Neural progenitor cell (in vitro differentiated cells): ENCODE results near the gene RLF. TPM values are rescaled to one million over a fixed set of nuclear protein-coding genes. Genes with fewer than 3 reads are reported as not detected.

Experiments used
- DNase-seq: peaks from one replicate; pipeline ENCODE4 v3.0.0-alpha.2; 2016; ENCODE audit warnings: low spot score
- H2AFZ ChIP-seq: fragments of 200-600 bp; sonication (generic); replicated peaks from 2 replicates; pipeline ENCODE4 v1.6.1; 2016; ENCODE audit warnings: antibody characterized with exemption
- H3F3A ChIP-seq: fragments of 200-600 bp; sonication (generic); 2 replicates; pipeline ENCODE4 v1.6.1; 2016; ENCODE audit warnings: antibody characterized with exemption, low read depth
- H3K27ac ChIP-seq: fragments of 200-600 bp; sonication (generic); 2 replicates; pipeline ENCODE4 v1.5.1; 2016; ENCODE audit warnings: mild to moderate bottlenecking
- H3K27me3 ChIP-seq: fragments of 200-600 bp; sonication (generic); 2 replicates; pipeline ENCODE4 v1.6.1; 2016; ENCODE audit warnings: mild to moderate bottlenecking, moderate library complexity
- H3K36me3 ChIP-seq: fragments of 200-600 bp; sonication (generic); 2 replicates; pipeline ENCODE4 v1.5.1; 2016
- H3K4me1 ChIP-seq: fragments of 200-600 bp; sonication (generic); 2 replicates; pipeline ENCODE4 v1.6.1; 2016; ENCODE audit warnings: mixed run types
- H3K4me2 ChIP-seq: fragments of 200-600 bp; sonication (generic); 2 replicates; pipeline ENCODE4 v1.6.1; 2016
- H3K4me3 ChIP-seq: fragments of 200-600 bp; sonication (generic); 2 replicates; pipeline ENCODE4 v1.5.1; 2016
- H3K79me2 ChIP-seq: fragments of 200-600 bp; sonication (generic); 2 replicates; pipeline ENCODE4 v1.6.1; 2016; ENCODE audit warnings: low read depth
- H3K9ac ChIP-seq: fragments of 200-600 bp; sonication (generic); 2 replicates; pipeline ENCODE4 v1.6.1; 2016
- H3K9me3 ChIP-seq: fragments of 200-600 bp; sonication (generic); 2 replicates; pipeline ENCODE4 v1.5.1; 2016; ENCODE audit warnings: low read depth
- H4K20me1 ChIP-seq: fragments of 200-600 bp; sonication (generic); 2 replicates; pipeline ENCODE4 v1.6.1; 2016; ENCODE audit warnings: low read depth
- H3K27ac Mint-ChIP-seq: 3 replicates; pipeline ENCODE4 v1.8.0; 2021; ENCODE audit warnings: mixed read lengths
- H3K27me3 Mint-ChIP-seq: 2 replicates; pipeline ENCODE4 v1.8.0; 2022; ENCODE audit warnings: low read depth, mild to moderate bottlenecking, inconsistent platforms, moderate library complexity, mixed read lengths; ENCODE audit not compliant: insufficient read depth
- H3K36me3 Mint-ChIP-seq: 3 replicates; pipeline ENCODE4 v1.8.0; 2021; ENCODE audit warnings: mixed read lengths
- H3K4me1 Mint-ChIP-seq: 3 replicates; pipeline ENCODE4 v1.8.0; 2021; ENCODE audit warnings: mixed read lengths
- H3K4me3 Mint-ChIP-seq: 3 replicates; pipeline ENCODE4 v1.8.0; 2021; ENCODE audit warnings: mild to moderate bottlenecking, moderate library complexity, mixed read lengths
- H3K9me3 Mint-ChIP-seq: 3 replicates; pipeline ENCODE4 v1.8.0; 2020; ENCODE audit warnings: mixed read lengths
- CTCF ChIP-seq: fragments of 200-600 bp; sonication (generic); IDR thresholded peaks from 2 replicates; pipeline ENCODE4 v1.5.1; 2017; ENCODE audit warnings: antibody characterized with exemption, mild to moderate bottlenecking
- EZH2 ChIP-seq: fragments of 200-600 bp; sonication (generic); IDR thresholded peaks from 2 replicates; pipeline ENCODE4 v1.6.1; 2017; ENCODE audit warnings: antibody characterized with exemption, mild to moderate bottlenecking, moderate library complexity
- EZH2phosphoT487 ChIP-seq: fragments of 200-600 bp; sonication (generic); IDR thresholded peaks from 2 replicates; pipeline ENCODE4 v1.6.1; 2017; ENCODE audit warnings: antibody characterized with exemption
- total RNA-seq: library from RNA; depleted of rRNA; stranded (reverse); fragments of >200 nt; gene quantifications from 2 replicates; pipeline ENCODE4 v1.2.3, GENCODE V29; 2015; ENCODE audit warnings: low replicate concordance

Gene RLF
- total RNA-seq, 1 donor from 2014 or later: 72.7 TPM

- Histone ChIP-seq H3K9ac (no peak overlapping the region), H3F3A (no peaks in the 10 kb centered on the region), H3K36me3 (no peaks in the 10 kb centered on the region), H3K79me2 (no peaks in the 10 kb centered on the region), H3K4me2 (no peak overlapping the region), H3K9me3 (no peaks in the 10 kb centered on the region), H3K27ac (no peak overlapping the region), H3K4me3 (no peak overlapping the region), H2AFZ (no peak overlapping the region), H3K27me3 (no peaks in the 10 kb centered on the region), H3K4me1 (no peaks in the 10 kb centered on the region), H4K20me1 (no peaks in the 10 kb centered on the region)
- H3K4me3 Mint-ChIP-seq: no peak overlapping the region
- H3K27me3 Mint-ChIP-seq: no peaks in the 10 kb centered on the region
- no peak overlapping the region for H3K27ac Mint-ChIP-seq
- H3K36me3 Mint-ChIP-seq: peaks cover 7% of the 10 kb centered on the region
- H3K9me3 Mint-ChIP-seq: no peaks in the 10 kb centered on the region
- DNase-seq: no peak
- no peaks in the 10 kb centered on the region for H3K4me1 Mint-ChIP-seq
- TF ChIP-seq EZH2phosphoT487 (no peak), EZH2 (no peak), CTCF (no peak)
These were observed 62.9 kb downstream of the RLF start for GRCh38 chr1:40224040-40224439.

GRCh38 chr1:40226192-40226591, 65.0 kb downstream of the RLF start:
- H3K27ac Mint-ChIP-seq: no peak overlapping the region
- Histone ChIP-seq H3K36me3 (peaks cover 11% of the 10 kb centered on the region), H3K27me3 (no peaks in the 10 kb centered on the region), H2AFZ (no peak overlapping the region), H3K4me1 (no peaks in the 10 kb centered on the region), H3K4me2 (no peak overlapping the region), H3K4me3 (no peak overlapping the region), H3F3A (no peaks in the 10 kb centered on the region), H3K9ac (no peak overlapping the region), H3K27ac (no peak overlapping the region), H3K79me2 (no peaks in the 10 kb centered on the region), H3K9me3 (no peaks in the 10 kb centered on the region), H4K20me1 (peaks cover 4% of the 10 kb centered on the region)
- no peak for DNase-seq
- TF ChIP-seq EZH2 (no peak), CTCF (no peak), EZH2phosphoT487 (no peak)
- no peaks in the 10 kb centered on the region for H3K27me3 Mint-ChIP-seq
- H3K9me3 Mint-ChIP-seq: no peaks in the 10 kb centered on the region
- H3K4me1 Mint-ChIP-seq: no peaks in the 10 kb centered on the region
- H3K36me3 Mint-ChIP-seq: peaks cover 12% of the 10 kb centered on the region
- H3K4me3 Mint-ChIP-seq: no peak overlapping the region

GRCh38 chr1:40232444-40232843, 71.3 kb downstream of the RLF start:
- Mint-ChIP-seq H3K4me3 (no peak overlapping the region), H3K27me3 (no peaks in the 10 kb centered on the region), H3K4me1 (no peaks in the 10 kb centered on the region), H3K27ac (no peak overlapping the region), H3K36me3 (peaks cover 33% of the 10 kb centered on the region), H3K9me3 (no peaks in the 10 kb centered on the region)
- Histone ChIP-seq H3K9ac (no peak overlapping the region), H4K20me1 (peaks cover 8% of the 10 kb centered on the region), H3K27ac (no peak overlapping the region), H2AFZ (no peak overlapping the region), H3K4me3 (no peak overlapping the region), H3K4me1 (no peaks in the 10 kb centered on the region), H3K4me2 (no peak overlapping the region), H3K79me2 (no peaks in the 10 kb centered on the region), H3F3A (no peaks in the 10 kb centered on the region), H3K27me3 (no peaks in the 10 kb centered on the region), H3K9me3 (no peaks in the 10 kb centered on the region), H3K36me3 (peaks cover 34% of the 10 kb centered on the region)
- DNase-seq: no peak
- no peak for TF ChIP-seq EZH2phosphoT487

- peaks cover 33% of the 10 kb centered on the region for H3K36me3 Mint-ChIP-seq
- H2AFZ ChIP-seq: no peak overlapping the region
- no peak for DNase-seq
- no peak for TF ChIP-seq CTCF
- TF ChIP-seq EZH2phosphoT487: no peak
- no peak for TF ChIP-seq EZH2
- H3K9ac ChIP-seq: no peak overlapping the region
- H3K4me1 ChIP-seq: no peaks in the 10 kb centered on the region
- no peaks in the 10 kb centered on the region for H3K9me3 ChIP-seq
- H3K27me3 ChIP-seq: no peaks in the 10 kb centered on the region
- H4K20me1 ChIP-seq: peaks cover 12% of the 10 kb centered on the region
- H3F3A ChIP-seq: peaks cover 15% of the 10 kb centered on the region
- no peak overlapping the region for H3K4me3 Mint-ChIP-seq
- no peak overlapping the region for H3K27ac ChIP-seq
- H3K36me3 ChIP-seq: peaks cover 32% of the 10 kb centered on the region
- no peaks in the 10 kb centered on the region for H3K27me3 Mint-ChIP-seq
- H3K9me3 Mint-ChIP-seq: no peaks in the 10 kb centered on the region
- H3K4me3 ChIP-seq: no peak overlapping the region
- H3K4me2 ChIP-seq: no peak overlapping the region
- H3K27ac Mint-ChIP-seq: no peak overlapping the region
- H3K79me2 ChIP-seq: no peaks in the 10 kb centered on the region
- H3K4me1 Mint-ChIP-seq: no peaks in the 10 kb centered on the region
These were observed 78.4 kb downstream of the RLF start for GRCh38 chr1:40239626-40240025.
